NCI-H446 treated with DMSO at 0.1 percent for 48 hours (cell line): ENCODE measurements around the gene EPGN.
"Not testable (repeated sequence)": the region's sequence is repeated elsewhere in the genome, so short reads cannot be mapped to it uniquely, and the experiment has no call there.

ENCODE experiments used
- DNase-seq: peaks from one replicate; lab custom pipeline; 2025; lab: John Stamatoyannopoulos, UW

The EPGN gene

DNA sequence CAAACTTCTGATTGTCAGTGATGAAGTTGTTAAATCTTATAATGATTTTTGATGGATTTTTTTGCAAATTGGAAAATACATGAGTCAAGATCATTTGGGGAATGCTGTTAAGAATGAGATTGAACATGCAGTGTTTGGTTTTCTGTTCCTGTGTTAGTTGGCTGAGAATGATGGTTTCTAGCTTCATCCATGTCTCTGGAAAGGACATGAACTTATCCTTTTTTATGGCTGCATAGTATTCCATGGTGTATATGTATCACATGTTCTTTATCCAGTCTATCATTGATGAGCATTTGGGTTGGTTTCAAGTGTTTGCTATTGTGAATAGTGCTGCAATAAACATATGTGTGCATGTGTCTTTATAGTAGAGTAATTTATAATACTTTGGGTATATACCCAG, 32.2 kb downstream of the EPGN start:
- DNase-seq = not testable (repeated sequence)

DNA sequence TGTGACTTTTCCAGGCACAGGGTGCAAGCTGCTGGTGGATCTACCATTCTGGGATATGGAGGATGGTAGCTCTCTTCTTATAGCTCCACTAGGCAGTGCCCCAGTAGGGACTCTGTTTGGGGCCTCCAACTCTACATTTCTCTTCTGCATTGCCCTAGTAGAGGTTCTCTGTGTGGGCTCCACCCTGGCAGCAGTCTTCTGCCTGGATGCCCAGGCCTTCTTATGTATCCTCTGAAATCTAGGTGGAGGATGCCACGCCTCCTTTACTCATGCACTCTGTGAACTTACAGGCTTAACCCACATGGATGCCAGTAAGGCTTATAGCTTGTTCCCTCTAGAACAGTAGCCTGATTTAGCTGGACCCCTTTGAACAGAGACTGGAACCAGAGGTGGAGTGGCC, 35.8 kb downstream of the EPGN start:
- no peak for DNase-seq

DNA sequence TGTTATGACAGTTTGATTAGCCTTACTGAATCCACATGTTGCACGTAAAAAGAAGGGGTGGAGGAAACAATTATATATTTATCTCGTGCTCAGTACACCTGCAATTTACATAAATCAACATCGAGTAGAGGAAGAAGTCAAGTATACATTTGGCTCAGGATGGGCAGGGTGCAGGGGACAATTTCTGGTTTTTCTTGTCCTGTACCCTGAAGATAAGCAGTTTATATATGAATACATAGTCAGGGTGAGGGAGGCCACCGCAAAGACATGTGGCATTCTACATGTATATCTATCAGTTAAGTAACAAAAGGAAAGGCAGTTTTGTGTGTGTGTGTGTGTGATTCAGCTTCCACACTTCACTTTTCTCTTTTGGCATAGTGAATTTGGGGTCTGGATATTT, 45.6 kb downstream of the EPGN start:
- DNase-seq = no peak

DNA sequence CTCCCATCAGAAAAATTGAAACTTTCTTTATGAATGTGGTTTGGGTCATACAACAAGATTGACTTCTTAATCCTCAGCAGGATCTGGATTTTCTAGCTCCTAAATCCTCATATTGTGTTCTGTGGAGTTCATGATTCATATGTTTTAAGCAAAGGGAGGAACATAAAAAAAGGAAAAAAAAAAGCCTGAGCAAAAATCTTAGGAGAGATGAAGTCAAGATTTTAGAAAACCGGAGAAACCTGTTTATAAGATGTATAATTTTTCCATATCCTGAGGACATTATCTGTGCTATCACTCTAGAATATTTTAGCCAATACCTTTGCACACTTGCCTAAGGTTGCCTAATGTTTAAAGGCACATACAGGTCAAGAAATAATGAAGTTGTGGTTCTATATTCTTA, 49.7 kb downstream of the EPGN start:
- no peak for DNase-seq

DNA sequence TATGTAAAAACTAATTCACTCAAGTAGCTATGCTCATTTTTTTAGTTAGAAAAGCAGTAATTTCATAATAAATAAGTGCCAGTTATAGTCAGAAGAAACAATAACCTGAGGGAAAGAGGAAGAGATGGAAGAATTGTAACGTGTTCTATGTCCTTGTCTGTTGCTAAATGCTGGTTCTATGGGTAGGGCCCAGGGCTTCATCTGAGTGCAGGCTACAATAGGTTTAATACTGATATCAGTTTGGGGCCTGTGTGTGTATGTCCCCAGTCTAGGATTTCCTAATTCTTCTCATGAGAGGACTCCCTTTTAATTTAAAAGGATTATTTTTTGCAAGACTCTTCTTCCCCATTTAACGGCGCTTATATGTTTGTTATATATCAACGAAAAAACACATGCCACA, 53.4 kb downstream of the EPGN start:
- DNase-seq = no peak

DNA sequence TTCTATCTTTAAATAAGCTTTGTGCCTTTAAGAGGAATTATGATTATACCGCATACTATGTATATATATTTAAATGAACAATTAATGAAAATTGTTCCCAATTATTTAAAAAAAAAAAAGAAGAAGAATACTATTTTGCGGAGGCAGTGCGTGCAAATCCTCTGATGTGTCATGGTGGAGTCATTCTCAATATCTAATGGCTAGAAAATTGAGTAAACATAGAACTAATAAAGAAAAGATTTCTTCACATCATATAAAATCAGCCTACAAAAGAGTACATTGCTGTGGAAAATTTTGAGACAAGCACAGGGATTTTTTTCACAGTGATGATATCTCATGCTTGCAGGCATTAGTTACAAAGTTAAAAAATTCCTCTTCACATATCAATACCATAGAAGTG, 54.1 kb downstream of the EPGN start:
- no peak for DNase-seq

DNA sequence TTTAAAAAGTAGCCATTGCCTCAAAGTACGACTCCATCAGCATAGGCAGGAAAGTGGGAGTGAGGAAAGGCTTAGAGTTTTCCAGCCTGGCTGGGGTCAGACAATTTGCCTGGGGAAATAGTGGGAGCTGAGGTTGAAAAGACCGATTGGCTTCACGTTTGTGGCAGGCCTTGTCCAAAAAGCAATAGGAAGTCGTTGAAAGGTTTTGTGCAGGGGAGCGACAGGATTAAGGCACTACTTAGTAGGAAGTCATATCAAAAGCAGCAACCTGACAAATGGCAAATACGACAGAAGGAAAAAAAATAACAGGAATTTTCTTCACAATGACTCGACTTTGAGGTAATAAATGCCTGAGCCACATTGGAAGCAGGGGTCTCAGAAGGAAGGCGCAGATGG, 56.0 kb downstream of the EPGN start:
- no peak for DNase-seq

DNA sequence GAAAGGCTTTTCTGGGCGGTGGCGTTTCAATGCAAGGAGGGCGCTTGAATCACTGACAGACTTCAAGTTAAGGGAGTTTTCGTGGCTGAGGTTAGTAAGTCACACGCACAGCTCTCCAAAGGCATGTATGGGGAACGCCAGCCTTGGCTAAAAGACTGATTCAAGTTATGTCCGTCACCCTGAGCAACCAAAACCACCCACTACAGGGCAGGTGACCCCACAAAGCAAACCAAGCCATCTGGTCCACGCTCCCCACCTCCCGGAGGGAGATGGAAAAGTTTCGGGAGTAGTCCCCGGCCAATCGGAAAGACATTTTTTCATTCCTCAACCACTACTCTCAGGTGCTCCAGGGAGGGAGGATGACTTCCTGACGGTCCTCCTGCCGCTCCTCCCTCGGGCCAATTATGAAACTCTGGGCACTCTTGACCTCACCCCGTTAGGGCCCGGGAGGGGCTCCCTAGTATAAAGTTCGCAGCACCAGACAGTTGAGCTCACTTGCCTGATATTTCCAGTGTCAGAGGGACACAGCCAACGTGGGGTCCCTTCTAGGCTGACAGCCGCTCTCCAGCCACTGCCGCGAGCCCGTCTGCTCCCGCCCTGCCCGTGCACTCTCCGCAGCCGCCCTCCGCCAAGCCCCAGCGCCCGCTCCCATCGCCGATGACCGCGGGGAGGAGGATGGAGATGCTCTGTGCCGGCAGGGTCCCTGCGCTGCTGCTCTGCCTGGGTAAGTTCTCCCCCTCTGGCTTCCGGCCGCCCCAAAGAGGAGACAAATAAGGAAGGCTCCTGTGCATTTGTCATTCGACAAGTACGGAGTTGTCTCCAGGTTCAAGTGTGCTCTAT, 56.6 kb downstream of the EPGN start, which contains the start of gene EREG:
TSS of gene EREG (plus strand) at position 494 of the 840 bp plus-strand sequence. CDS start at position 658, 164 bp downstream.
- DNase-seq = no peak

DNA sequence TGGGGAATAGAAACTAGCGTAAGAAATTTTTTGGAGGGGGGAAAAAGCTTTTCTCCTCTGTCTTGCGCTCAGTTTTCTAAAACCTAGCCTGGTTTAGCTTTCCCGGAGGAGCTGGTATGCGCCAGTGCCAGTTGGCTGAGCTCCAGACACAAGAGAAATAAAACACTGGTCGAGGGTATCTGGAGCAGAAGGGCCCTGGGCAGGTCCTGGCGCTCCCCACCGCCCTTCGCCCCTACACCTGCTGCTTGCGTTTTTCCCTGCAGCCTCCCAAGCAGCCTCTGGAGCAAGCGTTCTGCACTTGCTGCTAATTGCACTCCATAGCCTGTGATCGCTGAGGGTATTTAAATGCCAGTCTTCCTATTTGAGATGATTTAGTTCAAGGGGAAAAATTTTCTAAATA, 57.5 kb downstream of the EPGN start:
- DNase-seq = peak; percentile 7
